GM18858 (cell line): ENCODE measurements around the gene TANGO2.

Experiments used
- ATAC-seq: cut with Tn5 transposase; IDR thresholded peaks from one replicate; pipeline ENCODE4 v1.9.1; 2021; ENCODE audit not compliant: unreplicated experiment

The TANGO2 gene, protein sequence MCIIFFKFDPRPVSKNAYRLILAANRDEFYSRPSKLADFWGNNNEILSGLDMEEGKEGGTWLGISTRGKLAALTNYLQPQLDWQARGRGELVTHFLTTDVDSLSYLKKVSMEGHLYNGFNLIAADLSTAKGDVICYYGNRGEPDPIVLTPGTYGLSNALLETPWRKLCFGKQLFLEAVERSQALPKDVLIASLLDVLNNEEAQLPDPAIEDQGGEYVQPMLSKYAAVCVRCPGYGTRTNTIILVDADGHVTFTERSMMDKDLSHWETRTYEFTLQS

DNA sequence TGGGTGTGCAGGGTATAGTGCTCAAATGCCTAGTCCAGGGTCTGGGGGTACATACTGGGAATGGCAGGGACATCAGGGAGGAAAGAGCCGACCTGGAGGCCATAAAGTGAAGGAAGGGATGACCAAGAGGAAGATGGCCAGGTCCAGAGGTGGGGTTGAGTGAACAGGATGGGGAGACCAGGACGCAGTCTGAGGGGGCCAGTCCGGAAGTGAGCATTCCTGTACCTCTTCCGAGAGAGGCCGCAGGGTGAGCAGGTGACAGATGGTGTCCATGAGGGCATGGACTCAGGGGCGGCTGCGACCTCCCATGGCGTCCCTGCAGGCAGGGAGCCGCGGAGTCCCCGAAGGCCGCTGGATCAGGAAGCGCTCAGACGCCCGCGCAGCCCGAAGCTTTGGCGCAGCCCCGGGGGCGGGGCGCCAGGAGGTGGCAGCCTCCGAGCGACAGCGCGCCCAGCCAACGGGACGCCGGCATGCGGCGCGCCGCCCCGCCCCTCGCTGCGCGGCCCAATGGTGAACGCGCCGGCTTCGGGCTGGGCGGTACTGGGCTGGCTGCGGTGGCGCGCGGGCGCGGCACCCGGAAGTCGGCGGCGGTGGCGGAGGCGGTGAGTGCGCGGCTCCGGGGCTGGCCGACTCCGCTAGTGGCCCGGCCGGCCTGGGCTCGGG, at the start of gene TANGO2:
Gene TANGO2, plus strand, starts transcription at position 578 of the 663 bp plus-strand sequence. CDS start 15,689 bp downstream, outside the sequence.
- peak; percentile 70 for ATAC-seq

DNA sequence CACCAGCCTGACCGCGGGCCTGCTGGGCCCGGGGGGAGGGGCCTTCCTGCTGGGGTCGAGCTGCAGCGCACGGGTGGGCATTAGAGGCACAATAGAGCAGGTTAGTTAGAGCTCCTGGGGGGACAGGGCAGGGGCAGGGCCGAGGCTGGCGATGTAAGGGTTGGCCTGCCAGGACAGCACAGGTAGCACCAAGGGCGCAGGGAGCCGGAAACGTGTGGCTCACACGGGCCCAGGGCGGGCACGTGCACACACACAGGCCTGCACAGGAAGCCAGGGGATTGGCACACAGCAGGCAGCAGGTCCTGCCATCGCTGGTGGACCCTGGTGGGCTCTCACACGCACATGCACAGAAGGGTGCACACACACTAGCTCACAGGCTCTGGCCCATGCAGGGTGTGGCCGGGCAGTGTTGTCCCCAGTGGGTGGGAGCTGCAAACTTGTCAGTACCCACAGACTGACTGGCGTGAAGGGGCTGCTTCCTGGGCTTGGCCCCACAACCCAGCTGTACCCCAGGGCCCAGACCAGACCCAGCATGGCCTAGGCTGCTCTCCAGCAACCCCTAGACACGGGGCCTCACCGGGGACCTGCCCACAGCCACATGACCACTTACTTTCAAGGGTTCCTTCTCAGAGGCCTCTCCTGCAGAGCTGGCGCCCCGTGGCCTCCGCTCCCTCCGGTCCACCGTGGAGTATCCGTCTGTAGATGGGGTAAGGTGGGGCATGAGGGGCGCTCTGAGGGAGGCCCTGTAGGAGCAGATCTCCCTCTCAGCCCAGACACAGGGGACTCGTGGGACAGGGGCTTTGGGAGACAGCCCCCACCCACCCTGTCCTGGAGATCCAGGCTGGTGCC, 49.4 kb upstream of the TANGO2 start:
- ATAC-seq, result no peak

DNA sequence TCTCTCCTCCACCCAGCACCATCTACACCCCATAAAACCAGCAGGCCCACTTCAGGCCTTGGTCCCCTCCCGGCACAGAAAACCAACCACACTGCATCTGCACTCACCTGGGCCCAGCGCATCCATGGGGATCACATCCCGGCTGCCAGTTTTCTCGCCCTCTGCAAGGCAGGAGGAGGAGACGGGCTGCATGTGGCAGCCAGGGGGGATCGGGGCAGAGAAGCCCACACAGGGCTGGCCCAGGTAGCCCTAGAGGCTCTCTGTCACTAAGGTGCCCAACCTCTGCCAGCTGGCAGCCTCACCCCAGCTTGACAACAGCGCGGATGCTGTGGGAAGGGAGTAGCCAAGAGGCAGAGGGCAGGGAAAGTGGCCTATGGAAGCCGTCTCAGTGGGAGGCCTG, 48.7 kb upstream of the TANGO2 start:
- ATAC-seq, result no peak

DNA sequence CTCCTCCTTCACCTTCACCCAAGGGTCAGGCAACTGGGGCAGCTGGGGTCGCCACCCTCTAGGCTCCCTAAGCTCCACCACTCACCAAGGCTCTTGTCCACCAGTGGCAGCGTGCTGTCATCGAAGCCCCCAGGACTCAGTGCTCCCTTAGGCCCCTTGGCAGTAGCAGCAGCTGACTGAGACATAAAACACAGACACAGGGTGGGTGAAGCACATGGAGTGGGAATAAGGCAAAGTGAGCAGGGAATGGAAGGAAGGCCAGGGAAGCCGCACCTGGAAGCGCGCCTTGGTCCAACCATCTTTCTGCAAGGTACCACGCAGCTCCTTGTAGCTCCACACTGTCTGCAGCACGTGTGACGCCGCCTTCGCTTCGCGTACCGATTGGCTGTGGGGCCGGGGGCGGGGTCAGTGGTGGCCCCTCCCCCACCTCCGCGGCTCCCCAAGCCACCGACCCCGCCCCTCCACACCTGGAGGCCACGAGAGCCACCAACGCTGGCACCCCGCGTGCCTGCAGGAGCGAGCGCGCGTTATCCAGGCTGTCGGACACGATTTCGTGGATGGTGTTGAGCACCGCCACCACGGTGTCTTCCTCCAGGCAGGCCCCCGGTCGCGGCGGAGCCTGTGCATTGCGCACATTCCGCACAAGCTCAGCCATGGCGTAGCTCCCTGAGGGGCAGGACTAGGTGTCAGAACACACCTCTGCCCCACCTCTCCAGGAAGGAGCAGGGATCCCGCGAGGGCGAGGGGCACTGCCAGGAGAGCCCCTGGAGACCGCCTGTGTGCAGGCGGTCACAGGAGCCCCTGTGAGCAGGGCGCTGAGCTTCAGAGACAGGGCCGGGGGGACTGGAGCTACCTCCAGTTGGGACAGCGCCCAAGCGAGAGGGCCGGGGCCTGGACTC, 48.0 kb upstream of the TANGO2 start:
- no peak for ATAC-seq

DNA sequence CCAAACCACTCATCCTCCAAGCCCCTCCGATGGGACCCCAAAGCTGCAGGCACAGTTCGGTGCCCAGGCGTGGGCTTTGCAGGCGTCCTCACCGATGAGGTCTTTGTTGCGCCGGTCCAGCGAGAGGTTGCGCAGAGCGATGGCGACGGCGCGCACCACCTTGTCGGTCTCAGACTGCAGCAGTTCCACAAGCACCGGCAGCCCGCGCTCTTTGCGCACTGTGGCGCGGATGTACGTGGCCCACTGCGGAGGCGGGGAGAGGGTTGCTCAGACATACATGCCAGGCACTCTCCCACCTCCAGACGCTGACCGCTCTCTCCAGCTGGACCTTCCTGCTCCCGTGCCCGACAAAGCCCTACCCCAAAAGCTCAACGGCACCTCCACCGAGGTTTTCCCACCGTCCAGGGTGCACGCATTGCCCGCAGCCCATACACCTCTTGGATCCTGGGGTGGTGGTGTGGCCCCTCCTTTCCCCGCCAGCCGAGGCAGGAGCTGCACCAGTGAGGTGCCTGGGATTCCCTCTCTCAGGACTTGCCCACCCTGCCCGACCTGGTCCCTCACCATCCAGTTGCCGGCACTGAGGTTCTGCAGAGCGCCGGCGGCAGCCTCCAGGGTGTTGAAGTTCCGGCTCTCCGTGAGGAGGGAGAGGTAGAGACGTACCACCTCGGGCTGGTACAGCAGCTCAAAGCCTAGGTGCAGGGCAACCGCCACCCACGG, 47.2 kb upstream of the TANGO2 start:
- no peak for ATAC-seq

DNA sequence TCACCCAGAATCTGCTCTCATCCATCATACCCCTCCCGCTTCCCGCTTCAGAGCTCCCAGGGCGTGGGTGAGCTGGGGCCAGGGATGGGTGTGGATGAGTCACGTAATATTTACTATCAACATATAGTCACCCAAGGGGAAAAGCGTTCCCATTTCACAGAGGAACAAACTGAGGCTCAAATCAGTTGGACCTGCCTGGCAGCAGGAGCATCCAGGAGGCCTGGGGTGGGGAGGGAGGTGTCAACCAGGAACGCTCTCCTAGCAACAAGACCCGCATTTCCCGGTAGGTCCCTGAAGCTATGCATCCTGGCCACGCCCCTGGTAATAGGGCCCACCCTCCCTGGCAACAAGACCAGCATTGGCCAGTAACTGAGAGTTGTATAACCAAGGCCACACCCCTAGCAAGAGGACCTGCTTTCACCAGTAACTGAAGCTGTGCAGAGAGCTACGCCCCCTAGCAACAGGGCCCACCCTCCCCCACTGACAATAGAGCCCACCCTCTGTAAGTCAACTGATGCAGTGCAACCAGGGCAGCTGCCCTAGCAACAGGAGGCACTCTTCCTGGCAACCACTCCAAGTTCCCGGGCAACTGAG, 46.5 kb upstream of the TANGO2 start:
- ATAC-seq, result no peak

DNA sequence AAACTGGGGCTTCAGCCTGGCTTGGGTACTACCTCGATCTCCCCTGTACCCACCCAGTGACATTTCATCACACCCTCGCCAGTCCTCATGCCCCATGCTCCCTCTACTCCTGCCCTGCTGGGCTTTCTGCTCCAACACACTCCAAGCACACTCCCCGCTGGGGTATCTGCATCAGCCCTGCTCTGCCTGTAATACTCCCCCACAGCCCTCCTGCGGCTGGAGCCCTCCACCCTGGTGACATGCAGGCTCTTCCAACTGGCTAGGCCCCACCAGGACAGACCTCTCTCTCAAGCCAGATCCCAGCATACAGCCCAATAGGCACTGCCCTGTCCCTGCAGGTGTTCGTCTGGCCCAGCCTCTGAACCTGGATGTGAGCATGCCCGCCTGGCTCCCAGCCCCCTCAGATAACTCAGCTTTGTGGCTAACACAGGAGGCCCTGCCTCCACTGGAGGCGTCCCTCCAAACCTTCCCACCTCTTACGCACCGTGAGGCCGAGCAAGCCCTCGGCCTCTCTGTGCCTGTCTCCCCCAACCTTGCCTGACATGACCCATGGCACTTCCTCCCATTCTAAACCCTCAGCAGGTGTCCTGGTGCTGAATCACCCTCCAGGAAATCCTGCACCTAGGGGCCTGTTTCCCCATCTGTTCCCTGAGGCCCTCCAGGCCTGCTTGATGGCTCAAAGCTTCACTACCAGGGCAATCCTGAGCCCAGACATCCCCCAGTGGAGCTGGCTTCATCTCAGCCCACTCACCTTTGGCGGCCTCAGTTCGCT, 45.8 kb upstream of the TANGO2 start:
- ATAC-seq, result no peak

DNA sequence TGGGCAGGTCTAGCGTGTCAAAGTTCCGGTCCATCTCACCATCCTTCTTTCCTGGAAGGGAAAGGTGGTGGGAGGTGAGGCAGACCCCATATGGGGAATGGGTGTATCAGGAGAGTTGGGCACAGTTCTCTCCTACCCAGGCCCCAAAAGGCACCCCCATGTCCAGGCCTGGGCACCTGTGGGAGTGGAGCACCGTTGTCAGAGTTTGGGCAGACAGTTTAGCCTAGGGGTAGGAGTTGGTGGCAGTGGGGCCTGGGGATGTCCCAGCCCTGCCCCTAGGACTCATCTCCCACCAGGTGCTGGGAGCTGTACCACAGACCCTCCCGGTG, 45.2 kb upstream of the TANGO2 start:
- ATAC-seq, result no peak

DNA sequence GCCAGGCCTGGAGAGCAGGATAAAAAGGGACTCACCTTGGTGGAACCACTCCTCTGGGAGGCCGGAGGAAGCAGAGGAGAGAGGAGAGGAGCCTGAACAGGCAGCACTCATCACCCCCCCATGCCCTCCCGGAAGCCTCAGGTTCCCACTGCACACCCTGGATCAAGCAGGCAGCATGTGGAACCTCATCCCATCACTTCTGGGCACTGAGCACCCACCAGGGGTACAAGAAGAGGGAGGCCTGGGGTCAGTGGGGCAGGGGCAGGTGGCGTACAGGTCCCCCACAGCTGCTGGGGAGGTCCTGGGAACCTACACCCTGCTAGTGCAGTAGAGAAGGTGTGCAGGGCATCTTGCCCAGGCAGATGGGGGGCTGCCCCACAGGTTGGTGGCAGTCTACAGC, 44.2 kb upstream of the TANGO2 start:
- ATAC-seq, result no peak

DNA sequence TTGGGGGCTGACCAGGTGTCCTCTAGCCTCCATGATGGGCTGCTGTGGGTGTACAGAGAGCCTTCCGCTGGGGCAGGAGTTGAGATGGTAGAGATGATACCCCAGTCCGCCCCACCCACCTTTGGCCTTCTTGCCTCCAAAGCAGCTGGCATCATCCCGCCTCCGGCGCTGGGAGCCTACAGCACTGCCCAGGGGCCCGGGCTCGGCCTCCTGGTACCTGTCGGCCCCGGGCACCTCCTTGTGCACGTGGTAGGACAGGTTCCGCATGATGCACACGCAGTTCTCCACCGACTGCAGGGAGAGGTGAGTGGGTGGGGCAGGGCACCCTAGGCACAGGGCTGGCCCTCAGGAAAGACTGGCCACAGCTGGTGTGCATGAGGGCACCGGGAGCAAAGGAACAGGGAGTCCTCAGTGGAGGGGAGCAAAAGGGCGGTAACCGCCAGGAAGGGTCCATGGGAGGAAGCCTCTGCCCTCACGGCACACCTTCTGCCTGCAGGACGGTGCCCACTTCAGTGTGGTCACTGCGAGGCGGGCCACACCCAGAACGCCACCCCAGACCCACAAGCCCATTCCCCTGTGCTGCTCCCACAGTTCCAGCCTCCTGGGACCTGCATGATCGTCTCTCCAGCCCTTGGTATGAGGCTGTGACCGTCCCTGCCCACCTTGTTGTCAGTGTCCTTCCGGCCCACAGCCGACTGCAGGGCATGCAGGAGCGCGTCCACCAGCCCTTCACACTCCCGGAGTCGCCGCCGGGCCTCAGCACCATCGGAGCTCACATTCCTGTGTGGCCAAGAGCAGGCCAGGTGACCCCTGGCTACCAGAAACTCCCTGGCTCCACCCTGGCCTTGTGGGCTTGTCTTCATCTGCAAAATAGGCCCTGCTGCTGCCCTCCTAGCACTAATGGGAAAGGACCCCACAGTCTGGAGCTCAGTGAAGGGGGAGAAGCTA, 43.3 kb upstream of the TANGO2 start:
- no peak for ATAC-seq

DNA sequence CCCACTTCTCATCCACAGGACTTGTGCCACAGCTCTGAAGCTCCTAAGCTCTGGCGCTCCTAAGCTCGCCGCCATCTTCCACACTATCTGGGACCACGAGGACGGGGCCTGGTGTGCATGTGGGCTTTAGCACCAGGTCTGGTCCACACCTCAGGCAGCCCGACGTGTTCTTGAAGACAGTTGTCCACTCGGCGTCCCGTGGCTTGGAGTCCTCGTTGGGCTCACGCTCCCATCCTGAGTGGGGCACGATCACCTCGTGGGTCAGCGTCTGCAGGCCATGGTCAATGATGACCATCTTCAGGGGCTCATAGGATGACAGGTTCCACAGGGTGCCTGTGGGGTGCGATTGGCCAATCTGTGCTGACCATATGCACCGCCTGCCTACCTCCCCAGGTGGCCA, 42.2 kb upstream of the TANGO2 start:
- no peak for ATAC-seq

DNA sequence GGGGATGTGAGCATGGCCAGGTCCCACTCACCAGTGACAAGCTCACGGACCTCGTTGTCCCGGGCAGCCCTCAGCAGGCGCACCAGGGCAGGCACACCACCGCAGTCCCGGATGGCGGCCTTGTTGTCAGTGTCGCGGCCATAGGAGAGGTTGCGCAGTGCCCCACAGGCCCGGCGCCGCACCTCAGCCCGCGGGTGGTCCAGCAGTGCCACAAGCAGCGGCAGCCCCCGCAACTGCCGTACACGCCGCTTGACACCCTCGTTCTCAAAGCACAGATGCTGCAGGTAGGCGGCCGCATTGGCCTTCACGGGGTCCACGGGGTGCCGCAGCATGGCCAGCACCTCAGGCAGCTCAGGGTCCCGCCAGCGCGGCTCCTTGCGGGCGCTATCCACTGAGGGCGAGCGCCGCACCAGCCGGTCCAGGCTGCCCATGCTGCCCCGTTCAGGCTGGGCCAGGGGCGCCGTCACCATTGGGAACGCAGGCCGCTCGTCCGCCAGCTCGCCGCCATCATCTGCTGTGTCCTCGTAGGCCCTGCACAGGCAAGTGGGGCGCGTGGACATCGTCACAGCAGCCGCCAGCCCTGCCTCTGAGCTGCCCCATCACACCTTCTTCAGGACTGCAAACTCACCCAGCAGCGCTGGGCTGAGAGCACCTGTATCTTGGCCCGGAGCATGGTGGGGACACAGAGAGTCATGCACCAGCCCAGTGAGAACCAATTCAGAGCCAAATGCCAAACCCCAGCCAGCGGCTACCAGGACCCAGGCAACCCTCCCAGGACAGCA, 41.0 kb upstream of the TANGO2 start:
- no peak for ATAC-seq

DNA sequence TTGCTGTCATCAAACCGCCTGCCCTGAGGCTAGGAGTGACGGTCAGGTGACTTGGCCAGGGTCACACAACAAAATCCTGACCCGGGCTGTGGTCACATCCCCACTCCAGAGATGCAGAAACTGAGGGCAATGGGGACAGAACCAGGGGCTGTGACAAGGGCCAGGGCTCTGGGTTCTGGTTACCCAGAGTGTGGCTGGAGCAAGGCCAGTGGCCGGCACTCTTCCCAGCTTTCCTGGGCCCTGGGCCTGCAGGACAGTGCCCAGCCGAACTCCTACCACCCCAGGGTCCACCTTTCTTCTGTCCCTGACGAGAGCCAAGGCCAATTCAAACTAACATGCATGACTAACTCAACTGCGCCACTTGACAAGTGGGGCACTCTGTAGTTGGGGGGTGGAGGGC, 40.1 kb upstream of the TANGO2 start:
- ATAC-seq, result no peak

DNA sequence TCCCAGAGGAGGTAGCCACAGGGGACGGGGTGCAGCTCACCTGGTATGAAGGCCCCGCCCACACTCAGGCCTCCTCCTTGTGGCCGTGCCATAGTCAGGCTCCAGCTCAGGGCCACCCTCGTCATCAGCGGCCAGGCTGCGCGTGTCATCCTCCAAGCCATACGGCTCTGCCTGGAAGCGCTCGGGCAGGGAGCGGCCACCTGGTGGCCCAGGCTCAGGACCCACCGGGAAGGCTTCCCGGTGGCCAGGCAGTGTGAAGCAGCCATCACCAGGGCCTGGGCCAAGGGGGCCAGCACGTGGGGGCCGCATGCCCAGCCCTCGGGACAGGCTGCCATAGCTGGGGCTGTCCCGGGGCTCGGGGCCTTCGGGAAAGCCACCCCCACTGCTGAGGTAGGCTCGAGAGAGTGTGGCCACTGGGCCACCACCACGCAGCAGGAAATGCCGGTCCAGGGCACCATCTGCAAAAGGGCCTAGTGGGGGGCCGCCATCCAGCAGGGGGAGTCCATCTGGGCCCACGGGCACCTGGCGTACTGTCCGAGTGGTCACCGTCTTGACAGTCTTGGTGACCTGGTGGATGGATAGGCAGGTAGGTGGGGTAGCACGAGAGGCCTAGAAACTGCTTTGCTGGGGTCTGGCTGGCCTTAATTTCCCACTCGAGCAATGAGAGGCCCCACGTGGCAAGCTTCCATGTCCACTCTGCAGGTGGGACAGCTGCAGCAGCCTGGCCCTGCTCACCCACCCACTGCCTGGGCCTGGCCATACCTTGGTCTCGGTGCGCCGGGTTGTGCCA, 39.5 kb upstream of the TANGO2 start:
- no peak for ATAC-seq

DNA sequence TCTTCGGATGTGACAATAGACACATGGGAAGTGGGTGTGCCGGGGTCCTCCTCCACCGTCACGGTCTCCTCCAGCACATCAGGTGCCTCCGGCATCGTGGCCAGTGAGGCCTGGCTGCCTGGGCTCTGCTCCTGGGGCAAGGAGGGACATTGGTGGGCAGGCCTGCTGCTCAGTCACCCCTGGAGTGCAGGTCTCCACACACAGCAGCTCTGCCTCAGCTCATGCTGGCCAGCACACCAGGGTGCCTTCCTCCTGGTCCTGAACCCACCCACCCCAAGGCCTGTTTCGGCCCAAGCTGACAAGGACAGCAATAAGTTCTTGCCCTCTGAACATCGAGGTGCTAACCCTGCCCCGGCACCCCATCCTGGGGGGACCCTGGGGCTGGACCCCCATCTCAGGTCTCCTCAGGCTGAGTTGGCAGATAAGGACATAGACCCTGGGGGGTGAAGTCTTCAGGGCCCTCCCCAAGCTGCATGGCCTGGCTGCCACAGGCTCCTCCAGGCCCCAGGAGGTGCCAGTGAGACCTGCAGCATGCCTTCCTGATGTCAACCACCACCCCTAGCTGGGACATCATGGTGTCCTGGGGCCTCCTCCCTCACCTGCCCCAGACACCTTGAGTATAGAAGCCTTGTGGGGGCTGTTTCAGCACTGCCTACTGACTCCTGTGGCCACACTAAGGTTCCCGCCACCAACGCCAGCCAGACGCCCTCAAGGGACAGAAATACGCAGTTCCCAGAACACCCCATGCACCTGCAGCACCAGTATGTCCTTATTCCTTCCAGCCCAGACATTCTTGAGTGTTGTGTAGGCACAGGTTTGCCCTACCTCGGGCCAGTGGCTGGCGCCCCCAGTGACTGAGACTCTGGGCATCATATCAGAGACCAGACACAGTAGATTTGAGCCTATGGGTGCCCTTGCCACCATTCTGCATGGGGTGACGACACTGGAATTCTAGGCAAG, 38.7 kb upstream of the TANGO2 start:
- no peak for ATAC-seq
